Hypothalamus (tissue), 51 donors: ENCODE measurements around the gene AMPD1.

Source experiments
- DNase-seq, 51 donors: peaks; one replicate each; lab custom pipeline; 2025; lab: John Stamatoyannopoulos, UW

AMPD1 gene

GRCh38 chr1:114695430-114696058 is at the start of gene AMPD1:
Gene AMPD1, minus strand, starts transcription at chr1:114695546. Its CDS starts 75 bp downstream, at chr1:114695471.
- no peak for DNase-seq

- DNase-seq, result no peak
These were observed 46.8 kb upstream of the AMPD1 start for GRCh38 chr1:114741963-114742746.

GRCh38 chr1:114740331-114740730 is 45.0 kb upstream of the AMPD1 start:
- DNase-seq, result no peak

GRCh38 chr1:114737314-114737849 is 42.0 kb upstream of the AMPD1 start:
- no peak for DNase-seq

- DNase-seq, result no peak
These were observed 40.1 kb upstream of the AMPD1 start for GRCh38 chr1:114735479-114735878.

GRCh38 chr1:114729782-114730181 is 34.4 kb upstream of the AMPD1 start:
- DNase-seq, result peak in 2 of 51 donors; percentile 1

GRCh38 chr1:114728553-114728952 is 33.2 kb upstream of the AMPD1 start:
- DNase-seq, result no peak

GRCh38 chr1:114725230-114725629 is 29.9 kb upstream of the AMPD1 start:
- DNase-seq, result no peak

GRCh38 chr1:114723915-114724314 is 28.6 kb upstream of the AMPD1 start:
- no peak for DNase-seq

GRCh38 chr1:114723457-114723856 is 28.1 kb upstream of the AMPD1 start:
- DNase-seq, result no peak

- no peak for DNase-seq
These were observed 25.1 kb upstream of the AMPD1 start for GRCh38 chr1:114720492-114720891.

- no peak for DNase-seq
These were observed 24.1 kb upstream of the AMPD1 start for GRCh38 chr1:114719424-114719787.

GRCh38 chr1:114718661-114719423 is 23.5 kb upstream of the AMPD1 start:
- DNase-seq, result peak in 1 of 51 donors; percentile 10

- DNase-seq, result peak; percentile 22 to 94 (median 86)
These were observed 21.2 kb upstream of the AMPD1 start, which contains the start of gene NRAS for GRCh38 chr1:114716304-114717170. Gene NRAS, minus strand, starts transcription at chr1:114716771. Its CDS starts 611 bp downstream, at chr1:114716160.

GRCh38 chr1:114715952-114716303 is 20.6 kb upstream of the AMPD1 start:
- DNase-seq, result no peak

GRCh38 chr1:114712977-114713376 is 17.6 kb upstream of the AMPD1 start:
- no peak for DNase-seq

- no peak for DNase-seq
These were observed 15.0 kb upstream of the AMPD1 start for GRCh38 chr1:114710360-114710759.

GRCh38 chr1:114707604-114708003 is 12.3 kb upstream of the AMPD1 start:
- DNase-seq, result no peak

GRCh38 chr1:114703242-114703641 is 7.9 kb upstream of the AMPD1 start:
- no peak for DNase-seq

GRCh38 chr1:114702737-114703136 is 7.4 kb upstream of the AMPD1 start:
- DNase-seq, result no peak
